ENCODE data around the gene USP1.

GRCh38 chr1:62462370-62462769 is 25.5 kb downstream of the USP1 start:
- TF ChIP-seq EGR1 (IDR thresholded peaks at IDR 0.05; ENCODE audit: low read depth in 2 of 2), result no peak
- no peak for TF ChIP-seq CTCF (IDR thresholded peaks at IDR 0.05; ENCODE audit: low read depth, low read length, missing input control)
- TF ChIP-seq, protein P1, sequence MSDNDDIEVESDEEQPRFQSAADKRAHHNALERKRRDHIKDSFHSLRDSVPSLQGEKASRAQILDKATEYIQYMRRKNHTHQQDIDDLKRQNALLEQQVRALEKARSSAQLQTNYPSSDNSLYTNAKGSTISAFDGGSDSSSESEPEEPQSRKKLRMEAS (IDR thresholded peaks at IDR 0.05), result no peak
- no peak for TF ChIP-seq RXRA (IDR thresholded peaks at IDR 0.05)
- no peak for TF ChIP-seq YY1 (IDR thresholded peaks at IDR 0.05)
- no peak for TF ChIP-seq JUND (IDR thresholded peaks at IDR 0.05)
- TF ChIP-seq TAF1 (conservative IDR thresholded peaks at IDR 0.05), result no peak
- TF ChIP-seq GABPA (IDR thresholded peaks at IDR 0.05 in 1 of 2, conservative IDR thresholded peaks at IDR 0.05 in 1 of 2), result no peak
- no peak for TF ChIP-seq REST (IDR thresholded peaks at IDR 0.05)
- TF ChIP-seq ATF3 (IDR thresholded peaks at IDR 0.05), result no peak
- no peak for TF ChIP-seq SP1 (IDR thresholded peaks at IDR 0.05)
- no peak for TF ChIP-seq FOXA1 (IDR thresholded peaks at IDR 0.05)
- no peak for TF ChIP-seq FOXA2 (IDR thresholded peaks at IDR 0.05)
